Measurements from ENCODE around the gene EPHB1.

Gene EPHB1

GRCh38 chr3:135082706-135083105, 287.6 kb downstream of the EPHB1 start:
- Histone ChIP-seq H3K27ac (ENCODE audit: low read length) (no peak overlapping the region), H3K27me3 (ENCODE audit: control insufficient read depth, insufficient read depth, low read length) (no peaks in the 10 kb centered on the region), H3K9ac (ENCODE audit: low read length) (no peak overlapping the region), H3K36me3 (ENCODE audit: control insufficient read depth, low read depth, low read length) (no peaks in the 10 kb centered on the region), H3K9me3 (ENCODE audit: control insufficient read depth, low read depth, low read length) (no peaks in the 10 kb centered on the region), H3K4me1 (ENCODE audit: control insufficient read depth, low read depth, low read length) (no peaks in the 10 kb centered on the region), H3K4me3 (ENCODE audit: low read length) (no peak overlapping the region)

- H3K4me1 ChIP-seq (ENCODE audit: control insufficient read depth, low read depth, low read length), result no peaks in the 10 kb centered on the region
- no peak overlapping the region for H3K9ac ChIP-seq (ENCODE audit: low read length)
- H3K4me3 ChIP-seq (ENCODE audit: low read length), result no peak overlapping the region
- H3K36me3 ChIP-seq (ENCODE audit: control insufficient read depth, low read depth, low read length), result no peaks in the 10 kb centered on the region
- no peak overlapping the region for H3K27ac ChIP-seq (ENCODE audit: low read length)
- H3K27me3 ChIP-seq (ENCODE audit: control insufficient read depth, insufficient read depth, low read length), result no peaks in the 10 kb centered on the region
- no peaks in the 10 kb centered on the region for H3K9me3 ChIP-seq (ENCODE audit: control insufficient read depth, low read depth, low read length)
Observed at GRCh38 chr3:135083179-135083578, 288.1 kb downstream of the EPHB1 start.

GRCh38 chr3:135083756-135084155, 288.7 kb downstream of the EPHB1 start:
- no peaks in the 10 kb centered on the region for H3K36me3 ChIP-seq (ENCODE audit: control insufficient read depth, low read depth, low read length)
- H3K4me3 ChIP-seq (ENCODE audit: low read length), result no peak overlapping the region
- H3K4me1 ChIP-seq (ENCODE audit: control insufficient read depth, low read depth, low read length), result no peaks in the 10 kb centered on the region

GRCh38 chr3:135084405-135084804, 289.3 kb downstream of the EPHB1 start:
- Histone ChIP-seq H3K9me3 (ENCODE audit: control insufficient read depth, low read depth, low read length) (no peaks in the 10 kb centered on the region), H3K36me3 (ENCODE audit: control insufficient read depth, low read depth, low read length) (no peaks in the 10 kb centered on the region), H3K4me3 (ENCODE audit: low read length) (no peak overlapping the region), H3K27ac (ENCODE audit: low read length) (no peak overlapping the region), H3K4me1 (ENCODE audit: control insufficient read depth, low read depth, low read length) (no peaks in the 10 kb centered on the region), H3K27me3 (ENCODE audit: control insufficient read depth, insufficient read depth, low read length) (no peaks in the 10 kb centered on the region), H3K9ac (ENCODE audit: low read length) (no peak overlapping the region)

More at GRCh38 chr3:135083756-135084155, 288.7 kb downstream of the EPHB1 start:
- H3K9me3 ChIP-seq (ENCODE audit: control insufficient read depth, low read depth, low read length), result no peaks in the 10 kb centered on the region
- H3K27me3 ChIP-seq (ENCODE audit: control insufficient read depth, insufficient read depth, low read length), result no peaks in the 10 kb centered on the region
- H3K27ac ChIP-seq (ENCODE audit: low read length), result no peak overlapping the region
- no peak overlapping the region for H3K9ac ChIP-seq (ENCODE audit: low read length)

DNA sequence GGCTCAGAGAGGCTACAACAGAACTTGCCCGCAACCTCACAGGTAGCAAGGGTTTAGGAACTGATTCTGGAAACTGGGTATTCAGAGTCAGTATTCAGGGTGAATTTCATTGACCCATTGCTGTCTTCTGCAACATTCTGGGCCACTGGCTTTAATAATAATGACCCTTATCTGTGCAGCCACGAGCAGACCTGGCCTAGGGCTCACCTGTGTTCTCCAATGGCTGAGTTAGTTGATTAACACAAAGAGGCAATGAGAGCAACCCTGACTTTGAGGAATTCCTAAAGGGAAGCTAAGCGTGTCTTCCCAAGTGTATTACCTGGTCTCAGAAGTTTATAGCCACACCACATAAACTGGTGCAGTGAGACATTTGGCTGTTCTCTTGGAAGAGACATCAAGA, 289.9 kb downstream of the EPHB1 start:
- Histone ChIP-seq H3K4me1 (ENCODE audit: control insufficient read depth, low read depth, low read length) (no peaks in the 10 kb centered on the region), H3K9me3 (ENCODE audit: control insufficient read depth, low read depth, low read length) (no peaks in the 10 kb centered on the region), H3K27me3 (ENCODE audit: control insufficient read depth, insufficient read depth, low read length) (no peaks in the 10 kb centered on the region), H3K27ac (ENCODE audit: low read length) (no peak overlapping the region), H3K36me3 (ENCODE audit: control insufficient read depth, low read depth, low read length) (no peaks in the 10 kb centered on the region), H3K9ac (ENCODE audit: low read length) (no peak overlapping the region), H3K4me3 (ENCODE audit: low read length) (no peak overlapping the region)

DNA sequence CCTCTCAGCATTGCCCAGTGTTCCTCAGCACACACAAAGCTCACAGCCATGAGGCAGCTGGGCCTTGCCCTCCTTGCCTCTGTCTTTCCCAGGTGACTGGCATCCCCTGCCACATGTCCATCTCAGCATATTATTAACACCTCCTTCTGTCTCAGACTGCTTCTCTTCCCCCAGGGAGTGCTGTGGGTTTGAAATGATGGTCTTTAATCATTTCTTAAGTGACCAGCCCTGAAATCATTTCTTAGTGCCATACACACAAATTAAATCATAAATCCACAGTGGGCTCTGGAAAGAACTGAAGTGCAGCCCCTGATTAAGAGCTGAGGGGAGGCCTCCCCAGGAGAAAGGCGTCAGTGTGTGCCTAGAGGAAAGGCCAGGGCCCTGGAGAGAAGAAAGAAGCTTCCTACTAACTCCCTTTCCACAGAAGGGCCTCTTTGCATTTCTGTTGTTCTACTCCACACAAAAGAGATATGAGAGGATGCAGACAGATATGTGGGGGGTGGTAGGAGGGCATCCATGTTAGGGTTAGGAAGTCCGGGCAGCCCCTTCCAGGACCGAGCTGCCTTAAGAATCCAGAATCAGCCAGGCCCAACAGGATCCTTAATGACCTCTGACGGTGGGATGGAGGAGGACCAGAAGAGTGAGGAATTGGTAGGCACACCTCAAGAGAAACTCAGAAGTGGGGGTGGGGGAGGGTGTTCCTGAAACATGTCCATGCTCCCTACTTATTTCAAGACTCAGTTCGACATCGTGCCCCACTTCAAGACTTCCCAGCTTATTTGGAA, 290.8 kb downstream of the EPHB1 start:
- Histone ChIP-seq H3K9me3 (ENCODE audit: control insufficient read depth, low read depth, low read length) (no peaks in the 10 kb centered on the region), H3K4me1 (ENCODE audit: control insufficient read depth, low read depth, low read length) (no peaks in the 10 kb centered on the region), H3K36me3 (ENCODE audit: control insufficient read depth, low read depth, low read length) (no peaks in the 10 kb centered on the region), H3K9ac (ENCODE audit: low read length) (no peak overlapping the region), H3K27ac (ENCODE audit: low read length) (no peak overlapping the region), H3K27me3 (ENCODE audit: control insufficient read depth, insufficient read depth, low read length) (no peaks in the 10 kb centered on the region), H3K4me3 (ENCODE audit: low read length) (no peak overlapping the region)

- no peaks in the 10 kb centered on the region for H3K9me3 ChIP-seq (ENCODE audit: control insufficient read depth, low read depth, low read length)
- H3K36me3 ChIP-seq (ENCODE audit: control insufficient read depth, low read depth, low read length), result no peaks in the 10 kb centered on the region
- H3K27me3 ChIP-seq (ENCODE audit: control insufficient read depth, insufficient read depth, low read length), result no peaks in the 10 kb centered on the region
- no peaks in the 10 kb centered on the region for H3K4me1 ChIP-seq (ENCODE audit: control insufficient read depth, low read depth, low read length)
- no peak overlapping the region for H3K4me3 ChIP-seq (ENCODE audit: low read length)
- no peak overlapping the region for H3K27ac ChIP-seq (ENCODE audit: low read length)
- H3K9ac ChIP-seq (ENCODE audit: low read length), result no peak overlapping the region
Observed at GRCh38 chr3:135087782-135088181, 292.7 kb downstream of the EPHB1 start.

GRCh38 chr3:135089451-135089850, 294.4 kb downstream of the EPHB1 start:
- Histone ChIP-seq H3K27me3 (ENCODE audit: control insufficient read depth, insufficient read depth, low read length) (no peaks in the 10 kb centered on the region), H3K4me1 (ENCODE audit: control insufficient read depth, low read depth, low read length) (no peaks in the 10 kb centered on the region), H3K9ac (ENCODE audit: low read length) (no peak overlapping the region), H3K4me3 (ENCODE audit: low read length) (no peak overlapping the region), H3K36me3 (ENCODE audit: control insufficient read depth, low read depth, low read length) (no peaks in the 10 kb centered on the region), H3K9me3 (ENCODE audit: control insufficient read depth, low read depth, low read length) (no peaks in the 10 kb centered on the region), H3K27ac (ENCODE audit: low read length) (no peak overlapping the region)

- H3K27me3 ChIP-seq (ENCODE audit: control insufficient read depth, insufficient read depth, low read length), result no peaks in the 10 kb centered on the region
- no peaks in the 10 kb centered on the region for H3K9me3 ChIP-seq (ENCODE audit: control insufficient read depth, low read depth, low read length)
- H3K36me3 ChIP-seq (ENCODE audit: control insufficient read depth, low read depth, low read length), result no peaks in the 10 kb centered on the region
- no peak overlapping the region for H3K27ac ChIP-seq (ENCODE audit: low read length)
- H3K9ac ChIP-seq (ENCODE audit: low read length), result no peak overlapping the region
- H3K4me3 ChIP-seq (ENCODE audit: low read length), result no peak overlapping the region
- H3K4me1 ChIP-seq (ENCODE audit: control insufficient read depth, low read depth, low read length), result no peaks in the 10 kb centered on the region
Observed at GRCh38 chr3:135090020-135090717, 295.1 kb downstream of the EPHB1 start.

DNA sequence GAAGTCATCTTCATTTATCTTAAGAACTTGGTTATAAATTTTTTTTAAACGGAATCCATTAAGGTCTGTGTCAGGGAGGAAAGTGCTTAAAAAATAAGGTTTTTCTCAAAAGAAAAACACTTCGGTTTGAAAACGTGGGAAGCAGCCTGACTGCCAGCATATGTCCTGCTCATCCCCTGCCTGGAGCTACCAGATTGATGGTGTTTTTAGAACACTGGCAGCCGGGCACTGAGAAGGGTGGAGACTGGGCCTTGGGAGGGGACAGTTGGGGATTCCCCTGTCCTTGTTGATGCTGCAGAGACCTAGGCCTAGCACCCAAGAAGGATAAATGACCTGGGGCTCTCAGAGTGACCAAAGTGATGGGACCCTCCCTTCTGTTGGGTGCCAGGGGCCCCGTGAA, 296.9 kb downstream of the EPHB1 start:
- no peak overlapping the region for H3K4me3 ChIP-seq (ENCODE audit: low read length)
- no peak overlapping the region for H3K27ac ChIP-seq (ENCODE audit: low read length)
- H3K4me1 ChIP-seq (ENCODE audit: control insufficient read depth, low read depth, low read length), result no peaks in the 10 kb centered on the region
- H3K36me3 ChIP-seq (ENCODE audit: control insufficient read depth, low read depth, low read length), result no peaks in the 10 kb centered on the region
- H3K9ac ChIP-seq (ENCODE audit: low read length), result no peak overlapping the region
- H3K9me3 ChIP-seq (ENCODE audit: control insufficient read depth, low read depth, low read length), result no peaks in the 10 kb centered on the region
- H3K27me3 ChIP-seq (ENCODE audit: control insufficient read depth, insufficient read depth, low read length), result no peaks in the 10 kb centered on the region

GRCh38 chr3:135093121-135093520, 298.1 kb downstream of the EPHB1 start:
- Histone ChIP-seq H3K4me1 (ENCODE audit: control insufficient read depth, low read depth, low read length) (no peaks in the 10 kb centered on the region), H3K4me3 (ENCODE audit: low read length) (no peak overlapping the region), H3K27ac (ENCODE audit: low read length) (no peak overlapping the region), H3K9ac (ENCODE audit: low read length) (no peak overlapping the region), H3K36me3 (ENCODE audit: control insufficient read depth, low read depth, low read length) (no peaks in the 10 kb centered on the region), H3K27me3 (ENCODE audit: control insufficient read depth, insufficient read depth, low read length) (no peaks in the 10 kb centered on the region), H3K9me3 (ENCODE audit: control insufficient read depth, low read depth, low read length) (no peaks in the 10 kb centered on the region)
